Endodermal cell (in vitro differentiated cells): ENCODE results near the gene MAGIX. TPM values are rescaled to one million over a fixed set of nuclear protein-coding genes. Genes with fewer than 3 reads are reported as not detected.

Experiments used
- DNase-seq: peaks from one replicate; pipeline ENCODE4 v3.0.0-alpha.2; 2017
- H3K27ac ChIP-seq: 2 replicates; pipeline ENCODE4 v1.5.1; 2013; ENCODE audit warnings: mild to moderate bottlenecking, low read depth, low read length, moderate library complexity
- H3K27me3 ChIP-seq: 2 replicates; pipeline ENCODE4 v1.6.1; 2013; ENCODE audit warnings: mild to moderate bottlenecking, low read length, moderate library complexity; ENCODE audit not compliant: insufficient read depth, control insufficient read depth, poor library complexity, severe bottlenecking
- H3K36me3 ChIP-seq: 2 replicates; pipeline ENCODE4 v1.7.0; 2013; ENCODE audit warnings: mild to moderate bottlenecking, low read length, moderate library complexity; ENCODE audit not compliant: control insufficient read depth, insufficient read depth
- H3K4me1 ChIP-seq: one replicate; pipeline ENCODE4 v1.7.0; 2013; ENCODE audit warnings: low read length; ENCODE audit not compliant: control insufficient read depth, insufficient read depth
- H3K4me3 ChIP-seq: 2 replicates; pipeline ENCODE4 v1.5.1; 2013; ENCODE audit warnings: mild to moderate bottlenecking, low read length, moderate library complexity
- H3K9ac ChIP-seq: 2 replicates; pipeline ENCODE4 v1.6.1; 2013; ENCODE audit warnings: mild to moderate bottlenecking, low read length, moderate library complexity; ENCODE audit not compliant: poor library complexity, severe bottlenecking; ENCODE audit errors: extremely low read depth
- H3K9me3 ChIP-seq: 2 replicates; pipeline ENCODE4 v1.6.1; 2013; ENCODE audit warnings: mild to moderate bottlenecking, low read length, moderate library complexity; ENCODE audit not compliant: control insufficient read depth
- H3K27ac Mint-ChIP-seq: 2 replicates; pipeline ENCODE4 v1.8.0; 2020; ENCODE audit warnings: mixed read lengths
- H3K27me3 Mint-ChIP-seq: 2 replicates; pipeline ENCODE4 v1.8.0; 2021; ENCODE audit warnings: mild to moderate bottlenecking, mixed read lengths; ENCODE audit not compliant: insufficient read depth
- H3K36me3 Mint-ChIP-seq: 2 replicates; pipeline ENCODE4 v1.8.0; 2020; ENCODE audit warnings: low read depth, mixed read lengths
- H3K4me1 Mint-ChIP-seq: 2 replicates; pipeline ENCODE4 v1.8.0; 2020; ENCODE audit warnings: mixed read lengths
- H3K4me3 Mint-ChIP-seq: 2 replicates; pipeline ENCODE4 v1.8.0; 2020; ENCODE audit warnings: mild to moderate bottlenecking, moderate library complexity, mixed read lengths
- H3K9me3 Mint-ChIP-seq: 2 replicates; pipeline ENCODE4 v1.8.0; 2020; ENCODE audit warnings: mild to moderate bottlenecking, mixed read lengths
- CTCF ChIP-seq: fragments of 200-600 bp; sonication (generic); conservative IDR thresholded peaks from 2 replicates; pipeline ENCODE4 v1.5.0; 2021; ENCODE audit warnings: antibody characterized with exemption, mild to moderate bottlenecking
- WGBS, 2 experiments: methylation state at CpG; one replicate each; pipeline versions ENCODE4 v1.1.5 to v1.1.7; 2013; ENCODE audit warnings: missing lambda C conversion rate in 2 of 2, mixed read lengths in 1 of 2; ENCODE audit not compliant: insufficient coverage in 1 of 2, insufficient read length in 1 of 2; 5-methylcytosine and 5-hydroxymethylcytosine counted together
- total RNA-seq, 2 donors: library from RNA; stranded (reverse); fragmentation: NEBNext Ultra II Directional in 1 of 2; extraction: Animal tissue kit (Norgen Biotek cat#: 25700) in 1 of 2; gene quantifications; 2 replicates in 1 of 2; 3 replicates in 1 of 2; pipeline ENCODE4 v1.2.1, GENCODE V29; 2021

The MAGIX gene
- total RNA-seq, 2 donors from 2014 or later = 1.2 to 1.3 TPM

- DNase-seq = no peak
- H3K36me3 ChIP-seq = peaks cover under 1% of the 10 kb centered on the region
- no peaks in the 10 kb centered on the region for H3K9me3 ChIP-seq
- H3K27me3 Mint-ChIP-seq = no peaks in the 10 kb centered on the region
- 80 to 100% methylated on average over 1 to 4 of the region's 8 CpGs for WGBS, 2 experiments
- no peaks in the 10 kb centered on the region for H3K4me1 Mint-ChIP-seq
- peaks cover 65% of the 10 kb centered on the region for H3K9me3 Mint-ChIP-seq
- no peak overlapping the region for H3K9ac ChIP-seq
- H3K27ac ChIP-seq = no peak overlapping the region
- no peak overlapping the region for H3K4me3 Mint-ChIP-seq
- no peak for TF ChIP-seq CTCF
- H3K27ac Mint-ChIP-seq = no peak overlapping the region
- H3K27me3 ChIP-seq = no peaks in the 10 kb centered on the region
- no peaks in the 10 kb centered on the region for H3K4me1 ChIP-seq
- H3K36me3 Mint-ChIP-seq = peaks cover 3% of the 10 kb centered on the region
- H3K4me3 ChIP-seq = no peak overlapping the region
Observed at GRCh38 chrX:49188468-49189076, 26.0 kb downstream of the MAGIX start.

- no peak overlapping the region for H3K27ac Mint-ChIP-seq
- H3K27me3 Mint-ChIP-seq = no peaks in the 10 kb centered on the region
- Histone ChIP-seq H3K4me3 (no peak overlapping the region), H3K27ac (no peak overlapping the region), H3K27me3 (no peaks in the 10 kb centered on the region), H3K36me3 (no peaks in the 10 kb centered on the region), H3K4me1 (no peaks in the 10 kb centered on the region), H3K9ac (no peak overlapping the region), H3K9me3 (no peaks in the 10 kb centered on the region)
- peaks cover 66% of the 10 kb centered on the region for H3K9me3 Mint-ChIP-seq
- no peaks in the 10 kb centered on the region for H3K36me3 Mint-ChIP-seq
- H3K4me3 Mint-ChIP-seq = peak overlapping the region; percentile 67
- no peak for DNase-seq
- 83 to 95% methylated on average over 5 to 6 of the region's 6 CpGs for WGBS, 2 experiments
- no peaks in the 10 kb centered on the region for H3K4me1 Mint-ChIP-seq
- no peak for TF ChIP-seq CTCF
Observed at GRCh38 chrX:49189606-49190005, 27.0 kb downstream of the MAGIX start.

- no peaks in the 10 kb centered on the region for H3K27me3 ChIP-seq
- WGBS, 2 experiments = 0% methylated on average over 4 to 31 of the region's 32 CpGs
- H3K9me3 Mint-ChIP-seq = peaks cover 71% of the 10 kb centered on the region
Observed at GRCh38 chrX:49190821-49191573, 28.4 kb downstream of the MAGIX start.

More at GRCh38 chrX:49190821-49191573, 28.4 kb downstream of the MAGIX start:
- no peaks in the 10 kb centered on the region for H3K9me3 ChIP-seq
- no peak for TF ChIP-seq CTCF
- H3K4me1 Mint-ChIP-seq = peaks cover 3% of the 10 kb centered on the region
- H3K4me1 ChIP-seq = no peaks in the 10 kb centered on the region
- no peak overlapping the region for H3K27ac ChIP-seq
- H3K36me3 Mint-ChIP-seq = no peaks in the 10 kb centered on the region
- peak overlapping the region; percentile 83 for H3K4me3 ChIP-seq
- peak overlapping the region; percentile 47 for H3K9ac ChIP-seq
- DNase-seq = peak; percentile 95
- H3K4me3 Mint-ChIP-seq = peak overlapping the region; percentile 67
- no peaks in the 10 kb centered on the region for H3K27me3 Mint-ChIP-seq
- H3K36me3 ChIP-seq = no peaks in the 10 kb centered on the region
- peak overlapping the region; percentile 81 for H3K27ac Mint-ChIP-seq
